HepG2 (cell line): ENCODE measurements around the gene TADA3. TPM values are rescaled to one million over a fixed set of nuclear protein-coding genes. Genes with fewer than 3 reads are reported as not detected.

ENCODE experiments used
- ATAC-seq: fragments of 200-7000 bp; cut with Tn5 transposase; 3 replicates; pipeline ENCODE4 v1.9.1; 2020; ENCODE audit warnings: mild to moderate bottlenecking, moderate library complexity
- BruUV-seq: library from RNA; stranded (reverse); fragments of 400-500 nt; replicated peaks from 2 replicates; lab custom pipeline; 2021; lab: Mats Ljungman, UMichigan
- CTCF ChIA-PET: fragments of 300-600 bp; formaldehyde crosslinking; extraction: SDS; loops from one replicate; lab custom pipeline; 2021; ENCODE audit warnings: low total read pairs, inconsistent platforms, low intra/inter-chr PET ratio; lab: Yijun Ruan, JAX
- POLR2A ChIA-PET: fragments of 350-600 bp; sonication (Branson Sonifier 250); formaldehyde crosslinking; loops from one replicate; lab custom pipeline; 2020; ENCODE audit warnings: antibody characterized with exemption, inconsistent platforms; lab: Yijun Ruan, JAX
- DNase-seq: peaks from one replicate; pipeline ENCODE4 v3.0.0-alpha.2; 2015; ENCODE audit warnings: low spot score
- FAIRE-seq: peaks from 3 replicates; lab custom pipeline; 2011; peaks lifted over from hg19 to GRCh38; lab: Jason Lieb, UNC
- H2AFZ ChIP-seq: one replicate; pipeline ENCODE4 v1.6.1; 2011; ENCODE audit warnings: low read length, inconsistent platforms
- H3K27ac ChIP-seq: fragments of 300-600 bp; 3 replicates; pipeline ENCODE4 v1.8.0; 2011; ENCODE audit warnings: mixed run types, mild to moderate bottlenecking, mixed read lengths, low read length, inconsistent platforms; ENCODE audit not compliant: insufficient read depth; ENCODE audit errors: extremely low read length
- H3K27me3 ChIP-seq, 2 experiments: fragments of 200-600 bp in 1 of 2; 2 replicates in 1 of 2; 3 replicates in 1 of 2; pipeline versions ENCODE4 v1.6.0 to v1.8.0; 2011; ENCODE audit warnings: low read length in 2 of 2, mild to moderate bottlenecking in 2 of 2, moderate library complexity in 2 of 2, inconsistent platforms in 1 of 2; ENCODE audit not compliant: insufficient read depth in 2 of 2, control insufficient read depth in 1 of 2
- H3K36me3 ChIP-seq, 2 experiments: fragments of 200-600 bp in 1 of 2; replicated peaks in 1 of 2; 2 replicates in 1 of 2; 3 replicates in 1 of 2; pipeline versions ENCODE4 v1.5.1 to v1.8.0; 2011; ENCODE audit warnings: low read length in 2 of 2, inconsistent platforms in 1 of 2; ENCODE audit not compliant: insufficient read depth in 2 of 2, control insufficient read depth in 1 of 2
- H3K4me1 ChIP-seq: 2 replicates; pipeline ENCODE4 v1.5.1; 2012; ENCODE audit warnings: low read length, inconsistent platforms; ENCODE audit not compliant: insufficient read depth
- H3K4me2 ChIP-seq: 2 replicates; pipeline ENCODE4 v1.6.0; 2011; ENCODE audit warnings: low read depth, low read length, inconsistent platforms
- H3K4me3 ChIP-seq, 3 experiments: fragments of 200-600 bp in 1 of 3; sonication (generic), shearing (Covaris generic) in 1 of 3; replicated peaks in 1 of 3; 2 replicates each; pipeline ENCODE4 v1.5.1; 2011 to 2016; ENCODE audit warnings: low read length in 3 of 3, inconsistent platforms in 2 of 3, low read depth in 2 of 3, mild to moderate bottlenecking in 2 of 3, control low read depth in 1 of 3, mixed read lengths in 1 of 3; ENCODE audit not compliant: insufficient read depth in 1 of 3
- H3K79me2 ChIP-seq: one replicate; pipeline ENCODE4 v1.6.1; 2011; ENCODE audit warnings: low read length, inconsistent platforms; ENCODE audit not compliant: insufficient read depth
- H3K9ac ChIP-seq: 2 replicates; pipeline ENCODE4 v1.6.0; 2011; ENCODE audit warnings: mild to moderate bottlenecking, low read depth, low read length, inconsistent platforms; ENCODE audit not compliant: insufficient read depth
- H3K9me3 ChIP-seq: 2 replicates; pipeline ENCODE4 v1.5.1; 2012; ENCODE audit warnings: mild to moderate bottlenecking, low read length
- H4K20me1 ChIP-seq: 2 replicates; pipeline ENCODE4 v1.6.0; 2011; ENCODE audit warnings: inconsistent platforms, mild to moderate bottlenecking, low read length, moderate library complexity; ENCODE audit not compliant: insufficient read depth
- BRCA1 ChIP-seq: sonication (generic); formaldehyde crosslinking; IDR thresholded peaks from 2 replicates; pipeline ENCODE4 v1.4.0; 2020; ENCODE audit warnings: missing genetic modification reagents
- FLYWCH1 ChIP-seq: sonication (generic); formaldehyde crosslinking; IDR thresholded peaks from 2 replicates; pipeline ENCODE4 v1.8.1; 2023; ENCODE audit warnings: mild to moderate bottlenecking, missing genetic modification reagents
- LRRFIP1 ChIP-seq: sonication (generic); formaldehyde crosslinking; conservative IDR thresholded peaks from 2 replicates; pipeline ENCODE4 v1.4.0; 2020; ENCODE audit warnings: missing genetic modification reagents
- MYNN ChIP-seq: sonication (generic); formaldehyde crosslinking; IDR thresholded peaks from 2 replicates; pipeline ENCODE4 v1.4.0; 2020; ENCODE audit warnings: mild to moderate bottlenecking, low read depth, missing genetic modification reagents
- TARDBP ChIP-seq: sonication (generic); formaldehyde crosslinking; IDR thresholded peaks from 2 replicates; pipeline ENCODE4 v1.8.0; 2022; ENCODE audit warnings: mild to moderate bottlenecking, missing genetic modification reagents
- ZBTB40 ChIP-seq, 2 experiments: fragments of 450-650 bp in 1 of 2; sonication (generic) in 1 of 2; formaldehyde crosslinking in 1 of 2; IDR thresholded peaks; 2 replicates each; pipeline versions ENCODE4 v1.6.1 to v1.8.0; 2016 to 2022; ENCODE audit warnings: antibody characterized with exemption in 1 of 2, mild to moderate bottlenecking in 1 of 2, missing genetic modification reagents in 1 of 2
- ZNF563 ChIP-seq: sonication (generic); formaldehyde crosslinking; IDR thresholded peaks from 2 replicates; pipeline ENCODE4 v1.8.0; 2022; ENCODE audit warnings: mild to moderate bottlenecking, moderate library complexity, missing genetic modification reagents
- ZNF614 ChIP-seq: IDR thresholded peaks from 2 replicates; pipeline ENCODE4 v1.6.1; 2018; ENCODE audit warnings: missing biosample characterization, missing genetic modification reagents, inconsistent platforms, borderline replicate concordance
- ZNF768 ChIP-seq: sonication (generic); formaldehyde crosslinking; IDR thresholded peaks from 2 replicates; pipeline ENCODE4 v1.4.0; 2020; ENCODE audit warnings: missing genetic modification reagents
- WGBS: methylation state at CpG from one replicate; pipeline ENCODE4 v1.1.6; 2017; ENCODE audit warnings: low lambda C conversion rate; 5-methylcytosine and 5-hydroxymethylcytosine counted together
- in situ Hi-C: cut with HindIII; loops from 2 replicates; pipeline ENCODE4 v1.10.0; 2017; ENCODE audit warnings: low pct_unique_long_range_greater_than_20kb; ENCODE audit not compliant: extremely low pct_ligation_motif_present
- intact Hi-C: fragments of 100-400 bp; cut with micrococcal nuclease; formaldehyde crosslinking; loops from one replicate; pipeline ENCODE4 v1.10.0; 2022; ENCODE audit not compliant: unreplicated experiment
- polyA plus RNA-seq, 8 experiments: library from polyadenylated mRNA; depleted of rRNA in 3 of 8; stranded (reverse) in 7 of 8; unstranded in 1 of 8; fragments of >200 nt; fragmentation: Illumina TruSeq in 4 of 8; extraction: Trizol in 4 of 8; gene quantifications; 2 replicates each; pipeline versions ENCODE4 v1.2.1 to v1.2.3, GENCODE V29; 2011 to 2016; ENCODE audit warnings: low read depth in 4 of 8, missing spikeins in 1 of 8, mixed read lengths in 1 of 8; ENCODE audit not compliant: insufficient read depth in 1 of 8
- total RNA-seq, 5 experiments: library from RNA; depleted of rRNA; stranded (reverse); fragments of >200 nt; fragmentation: Illumina TruSeq; extraction: Trizol; gene quantifications; 2 replicates each; pipeline ENCODE4 v1.2.3, GENCODE V29; 2016; ENCODE audit warnings: low read depth in 1 of 5

TADA3 gene
- total and polyA plus RNA-seq, 2 of the 13 experiments (the other 11 are each of a cell fraction or from before 2014, with no cell fraction given), result 32.1 to 37.1 TPM

GRCh38 chr3:9786209-9786739 is 6.0 kb downstream of the TADA3 start (continued):
- TF ChIP-seq ZBTB40 (IDR thresholded peaks at IDR 0.05) (no peak), ZBTB40 (CRISPR knock-in tag; IDR thresholded peaks at IDR 0.05) (no peak), ZNF614 (CRISPR knock-in tag) (no peak)

- ATAC-seq, result no peak
- no peak overlapping the region for H3K9ac ChIP-seq
- H3K9me3 ChIP-seq, result no peaks in the 10 kb centered on the region
- H3K27ac ChIP-seq, result no peak overlapping the region
- H3K79me2 ChIP-seq, result no peaks in the 10 kb centered on the region
- no TSS peak for BruUV-seq
- FAIRE-seq, result no peak
- ChIA-PET CTCF (no interaction called here), POLR2A (no interaction called here)
- no peak overlapping the region for H3K4me2 ChIP-seq
- H4K20me1 ChIP-seq, result no peaks in the 10 kb centered on the region
- 95% methylated on average over 7 of the region's 7 CpGs for WGBS
- no peak overlapping the region for H2AFZ ChIP-seq
- no peak overlapping the region for H3K4me3 ChIP-seq
- no peaks in the 10 kb centered on the region for H3K27me3 ChIP-seq
- no peak for DNase-seq
- intact Hi-C loops, result no loop called here
- H3K4me1 ChIP-seq, result peaks cover 17% of the 10 kb centered on the region
- peaks cover 18 to 64% of the 10 kb centered on the region in 2 experiments for H3K36me3 ChIP-seq
- TF ChIP-seq FLYWCH1 (CRISPR knock-in tag) (no peak), LRRFIP1 (CRISPR knock-in tag) (no peak), BRCA1 (CRISPR knock-in tag) (no peak), MYNN (no peak), TARDBP (CRISPR knock-in tag) (no peak), ZNF563 (CRISPR knock-in tag) (no peak), ZNF768 (no peak)
- in situ Hi-C loops, result no loop called here
Measured at GRCh38 chr3:9785602-9786001, 6.7 kb downstream of the TADA3 start.
